ENCODE results near the gene LAYN.

- TF ChIP-seq TOX (CRISPR knock-in tag; IDR thresholded peaks at IDR 0.05; ENCODE audit: borderline replicate concordance) (no peak), ISL1 (CRISPR knock-in tag; IDR thresholded peaks at IDR 0.05) (no peak), ZFP30 (CRISPR knock-in tag; IDR thresholded peaks at IDR 0.05) (no peak), ZFP3 (CRISPR knock-in tag; IDR thresholded peaks at IDR 0.05) (no peak), TSHZ2 (CRISPR knock-in tag; IDR thresholded peaks at IDR 0.05) (no peak), ARNTL (CRISPR knock-in tag; IDR thresholded peaks at IDR 0.05; ENCODE audit: borderline replicate concordance, low read depth) (no peak), ZC3H10 (CRISPR knock-in tag; IDR thresholded peaks at IDR 0.05) (no peak)
These were observed 15.1 kb upstream of the LAYN start for GRCh38 chr11:111525456-111525855.
